CD14-positive monocyte (primary cell): ENCODE data around the gene CCDC141. TPM values are rescaled to one million over a fixed set of nuclear protein-coding genes. Genes with fewer than 3 reads are reported as not detected.

Source experiments
- DNase-seq, 3 donors: peaks; one replicate each; pipeline ENCODE4 v3.0.0-alpha.2; 2011 to 2022
- H2AFZ ChIP-seq: 2 replicates; pipeline ENCODE4 v1.6.0; 2012; ENCODE audit warnings: mild to moderate bottlenecking, low read depth, low read length, inconsistent platforms; ENCODE audit not compliant: insufficient read depth, poor library complexity, severe bottlenecking
- H3K27ac ChIP-seq, 2 donors: 1 replicate in 1 of 2; 2 replicates in 1 of 2; pipeline ENCODE4 v1.5.1; 2012 to 2013; ENCODE audit warnings: low read length in 2 of 2, control low read depth in 1 of 2, inconsistent platforms in 1 of 2, low read depth in 1 of 2, mild to moderate bottlenecking in 1 of 2
- H3K27me3 ChIP-seq, 2 donors: one replicate each; pipeline versions ENCODE4 v1.6.0 to v1.6.1; 2011 to 2013; ENCODE audit warnings: low read length in 2 of 2; ENCODE audit not compliant: control insufficient read depth in 2 of 2, insufficient read depth in 2 of 2
- H3K36me3 ChIP-seq, 2 donors: replicated peaks in 1 of 2; 1 replicate in 1 of 2; 2 replicates in 1 of 2; pipeline versions ENCODE4 v1.5.1 to v1.6.1; 2012 to 2013; ENCODE audit warnings: low read length in 2 of 2, control low read depth in 1 of 2, inconsistent platforms in 1 of 2, mild to moderate bottlenecking in 1 of 2; ENCODE audit not compliant: insufficient read depth in 2 of 2, control insufficient read depth in 1 of 2
- H3K4me1 ChIP-seq, 2 donors: 1 replicate in 1 of 2; 2 replicates in 1 of 2; pipeline versions ENCODE4 v1.5.1 to v1.6.1; 2012 to 2013; ENCODE audit warnings: low read length in 2 of 2, control low read depth in 1 of 2, inconsistent platforms in 1 of 2, mild to moderate bottlenecking in 1 of 2, moderate library complexity in 1 of 2; ENCODE audit not compliant: insufficient read depth in 2 of 2, control insufficient read depth in 1 of 2
- H3K4me2 ChIP-seq: replicated peaks from 2 replicates; pipeline ENCODE3; 2012; ENCODE audit warnings: low read length, moderate library complexity, mild to moderate bottlenecking; ENCODE audit not compliant: poor library complexity, severe bottlenecking; ENCODE audit errors: extremely low read depth
- H3K4me3 ChIP-seq, 3 experiments: fragments of 200-600 bp in 1 of 3; sonication (generic) in 1 of 3; replicated peaks in 1 of 3; 1 replicate in 2 of 3; 2 replicates in 1 of 3; pipeline ENCODE4 v1.5.1; 2011 to 2013; ENCODE audit warnings: low read length in 3 of 3, mild to moderate bottlenecking in 3 of 3, control low read depth in 2 of 3, low read depth in 2 of 3, inconsistent platforms in 1 of 3, moderate library complexity in 1 of 3
- H3K79me2 ChIP-seq: 2 replicates; pipeline ENCODE4 v1.6.0; 2012; ENCODE audit warnings: mild to moderate bottlenecking, control low read depth, inconsistent platforms, low read length, moderate library complexity; ENCODE audit not compliant: insufficient read depth
- H3K9ac ChIP-seq: 2 replicates; pipeline ENCODE4 v1.6.0; 2017; ENCODE audit warnings: low read length, mild to moderate bottlenecking; ENCODE audit not compliant: insufficient read depth, poor library complexity, severe bottlenecking
- H3K9me3 ChIP-seq, 2 donors: replicated peaks in 1 of 2; 1 replicate in 1 of 2; 2 replicates in 1 of 2; pipeline versions ENCODE4 v1.5.1 to v1.6.1; 2012 to 2013; ENCODE audit warnings: low read length in 2 of 2, control low read depth in 1 of 2; ENCODE audit not compliant: control insufficient read depth in 1 of 2, insufficient read depth in 1 of 2
- H4K20me1 ChIP-seq: 2 replicates; pipeline ENCODE4 v1.6.0; 2012; ENCODE audit warnings: mild to moderate bottlenecking, low read length, control low read depth, moderate library complexity; ENCODE audit not compliant: insufficient read depth
- H3K27ac Mint-ChIP-seq, 7 donors: one replicate each; pipeline ENCODE4 v1.8.0; 2020; ENCODE audit warnings: mild to moderate bottlenecking in 7 of 7, mixed read lengths in 7 of 7, moderate library complexity in 6 of 7, inconsistent platforms in 2 of 7
- H3K27me3 Mint-ChIP-seq, 3 donors: one replicate each; pipeline ENCODE4 v1.8.0; 2021 to 2022; ENCODE audit warnings: low read depth in 3 of 3, mild to moderate bottlenecking in 3 of 3, mixed read lengths in 3 of 3, moderate library complexity in 3 of 3, inconsistent platforms in 1 of 3
- H3K36me3 Mint-ChIP-seq, 2 donors: one replicate each; pipeline ENCODE4 v1.8.0; 2020; ENCODE audit warnings: mixed read lengths in 2 of 2, inconsistent platforms in 1 of 2, mild to moderate bottlenecking in 1 of 2
- H3K4me1 Mint-ChIP-seq: one replicate; pipeline ENCODE4 v1.8.0; 2020; ENCODE audit warnings: mild to moderate bottlenecking, mixed read lengths
- H3K4me3 Mint-ChIP-seq, 2 donors: one replicate each; pipeline ENCODE4 v1.8.0; 2020; ENCODE audit warnings: mild to moderate bottlenecking in 2 of 2, mixed read lengths in 2 of 2, moderate library complexity in 1 of 2
- H3K9me3 Mint-ChIP-seq, 7 donors: one replicate each; pipeline ENCODE4 v1.8.0; 2020 to 2022; ENCODE audit warnings: mixed read lengths in 7 of 7, mild to moderate bottlenecking in 6 of 7, moderate library complexity in 6 of 7, inconsistent platforms in 2 of 7
- CTCF ChIP-seq: fragments of 200-600 bp; IDR thresholded peaks from one replicate; pipeline ENCODE4 v1.8.0; 2022; ENCODE audit warnings: antibody characterized with exemption, mild to moderate bottlenecking
- WGBS: methylation state at CpG from one replicate; pipeline ENCODE4 v1.1.5; 2013; ENCODE audit warnings: missing lambda C conversion rate; ENCODE audit not compliant: insufficient coverage; 5-methylcytosine and 5-hydroxymethylcytosine counted together
- intact Hi-C, 2 donors: fragments of 100-400 bp; cut with micrococcal nuclease; formaldehyde crosslinking; loops; one replicate each; pipeline versions ENCODE4 v1.15.0 to v1.15.1; 2023
- polyA plus RNA-seq, 3 donors: library from polyadenylated mRNA; depleted of rRNA in 1 of 3; unstranded in 2 of 3; stranded (reverse) in 1 of 3; fragments of 300-500 nt in 2 of 3; fragments of >200 nt in 1 of 3; fragmentation: Illumina TruSeq in 2 of 3; gene quantifications; 1 replicate in 2 of 3; 2 replicates in 1 of 3; pipeline ENCODE4 v1.2.3, GENCODE V29; 2012 to 2021

Gene CCDC141
- polyA plus RNA-seq, 3 donors = not detected

DNA sequence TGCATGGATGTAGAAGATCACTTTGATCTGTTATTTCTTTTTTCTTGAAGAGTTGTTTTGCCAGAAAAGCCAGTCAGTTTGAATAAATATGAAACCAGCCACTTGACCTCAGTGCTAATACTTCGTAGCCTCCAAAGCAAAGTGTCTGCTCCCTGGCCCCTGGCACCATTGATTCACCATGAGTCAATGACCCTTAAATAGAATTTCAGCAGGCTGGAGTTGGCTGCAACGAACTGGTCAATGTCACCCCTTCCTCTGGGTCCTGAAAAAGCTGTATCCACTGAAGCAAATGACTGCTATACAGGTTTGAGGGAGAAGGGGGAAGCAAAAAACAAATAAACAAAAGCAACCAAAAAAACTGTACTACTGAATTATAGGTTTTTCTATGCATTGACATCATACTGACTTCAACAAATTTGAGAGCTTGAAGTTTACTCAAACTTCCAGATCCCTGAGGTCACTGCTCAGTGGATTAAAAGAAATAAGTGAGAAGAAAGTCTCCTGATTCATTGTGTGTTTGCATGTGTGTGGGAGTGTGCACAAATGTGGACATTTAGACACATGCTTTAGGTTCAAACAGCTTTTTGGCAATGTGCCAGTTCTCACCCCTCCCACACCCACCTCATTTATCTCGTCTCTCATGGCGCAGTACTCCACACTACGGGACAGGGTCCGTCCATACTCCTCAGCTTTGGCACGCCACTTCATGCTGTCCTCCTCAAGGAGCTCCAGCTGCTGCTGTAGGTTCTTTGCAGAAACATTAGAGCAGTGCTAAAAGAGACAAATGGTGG, 184.6 kb downstream of the CCDC141 start:
- no peak for DNase-seq
- Histone ChIP-seq H3K27me3 (no peaks in the 10 kb centered on the region), H3K79me2 (no peaks in the 10 kb centered on the region), H3K4me1 (no peaks in the 10 kb centered on the region), H3K36me3 (no peaks in the 10 kb centered on the region), H3K9ac (no peak overlapping the region), H3K4me2 (no peak overlapping the region), H3K9me3 (no peaks in the 10 kb centered on the region), H2AFZ (no peak overlapping the region), H3K4me3 (no peak overlapping the region), H3K27ac (no peak overlapping the region), H4K20me1 (no peaks in the 10 kb centered on the region)
- TF ChIP-seq CTCF = no peak
- Mint-ChIP-seq H3K27ac (no peak overlapping the region), H3K4me3 (no peak overlapping the region), H3K9me3 (peaks cover 0 to 4% (median 0%) of the 10 kb centered on the region in 7 donors), H3K36me3 (no peaks in the 10 kb centered on the region), H3K27me3 (peaks cover 0 to 3% (median 0%) of the 10 kb centered on the region in 3 donors), H3K4me1 (no peaks in the 10 kb centered on the region)
- intact Hi-C loops = no loop called here
- WGBS = 96% methylated on average over 6 of the region's 7 CpGs

DNA sequence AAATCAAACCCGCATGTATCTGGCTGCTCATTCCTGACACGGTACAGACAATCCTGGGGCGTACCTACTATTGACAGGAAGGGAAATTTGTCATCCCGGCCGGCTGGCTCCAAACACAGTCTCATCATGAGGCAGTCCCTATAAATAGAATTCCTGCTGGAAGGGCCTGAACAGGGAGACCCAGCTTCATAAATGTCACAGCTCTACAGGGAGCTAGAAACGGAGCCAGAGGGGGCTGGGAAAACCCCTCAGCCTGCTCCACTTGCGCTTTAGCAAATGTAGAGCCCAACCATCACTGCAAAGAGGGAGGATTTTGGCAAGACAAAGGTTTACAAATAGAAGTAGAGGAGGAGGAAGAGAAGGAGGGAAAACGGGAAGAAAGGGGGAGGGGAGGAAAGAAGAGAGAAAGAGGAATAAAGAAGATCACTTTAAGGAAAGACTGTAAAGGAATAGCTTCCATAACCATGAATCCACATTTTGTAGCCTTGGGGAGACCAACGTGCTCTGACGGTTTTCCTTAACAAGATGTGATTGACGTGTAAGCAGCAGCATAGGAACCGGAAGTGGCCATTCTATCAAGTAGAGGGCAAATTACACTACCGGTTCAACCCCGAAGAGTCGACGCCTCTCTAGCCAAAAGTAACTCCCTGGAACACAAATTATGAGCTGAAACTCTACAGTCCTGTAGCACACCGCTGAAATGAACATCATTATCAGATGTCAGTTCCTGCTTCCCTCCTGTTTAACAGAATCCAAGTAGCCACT, 185.9 kb downstream of the CCDC141 start:
- Histone ChIP-seq H3K27ac (no peak overlapping the region), H2AFZ (no peak overlapping the region)

More for the DNA sequence above, 185.9 kb downstream of the CCDC141 start:
- H3K4me1 Mint-ChIP-seq = no peaks in the 10 kb centered on the region
- peaks cover 0 to 4% (median 0%) of the 10 kb centered on the region in 7 donors for H3K9me3 Mint-ChIP-seq
- peaks cover 0 to 2% (median 0%) of the 10 kb centered on the region in 3 donors for H3K27me3 Mint-ChIP-seq
- no peaks in the 10 kb centered on the region for H3K4me1 ChIP-seq
- TF ChIP-seq CTCF = no peak
- no peaks in the 10 kb centered on the region for H3K79me2 ChIP-seq
- H3K9me3 ChIP-seq = no peaks in the 10 kb centered on the region
- H4K20me1 ChIP-seq = no peaks in the 10 kb centered on the region
- WGBS = 93% methylated on average over 16 of the region's 17 CpGs
- intact Hi-C loops = no loop called here
- no peak for DNase-seq
- no peak overlapping the region for H3K9ac ChIP-seq
- no peak overlapping the region for H3K27ac Mint-ChIP-seq
- no peak overlapping the region for H3K4me3 ChIP-seq
- no peaks in the 10 kb centered on the region for H3K27me3 ChIP-seq
- no peaks in the 10 kb centered on the region for H3K36me3 Mint-ChIP-seq
- H3K4me2 ChIP-seq = no peak overlapping the region
- H3K4me3 Mint-ChIP-seq = no peak overlapping the region
- no peaks in the 10 kb centered on the region for H3K36me3 ChIP-seq
